HG02642 (cell line): Measurements from ENCODE around the gene SHBG.
"Not testable (repeated sequence)": the region's sequence is repeated elsewhere in the genome, so short reads cannot be mapped to it uniquely, and the experiment has no call there.

Experiments used
- ATAC-seq: cut with Tn5 transposase; IDR thresholded peaks from one replicate; pipeline ENCODE4 v1.9.1; 2021; ENCODE audit warnings: mild to moderate bottlenecking; ENCODE audit not compliant: unreplicated experiment, poor library complexity

SHBG gene

GRCh38 chr17:7611635-7612293 is 18.2 kb upstream of the SHBG start:
- no peak for ATAC-seq

DNA sequence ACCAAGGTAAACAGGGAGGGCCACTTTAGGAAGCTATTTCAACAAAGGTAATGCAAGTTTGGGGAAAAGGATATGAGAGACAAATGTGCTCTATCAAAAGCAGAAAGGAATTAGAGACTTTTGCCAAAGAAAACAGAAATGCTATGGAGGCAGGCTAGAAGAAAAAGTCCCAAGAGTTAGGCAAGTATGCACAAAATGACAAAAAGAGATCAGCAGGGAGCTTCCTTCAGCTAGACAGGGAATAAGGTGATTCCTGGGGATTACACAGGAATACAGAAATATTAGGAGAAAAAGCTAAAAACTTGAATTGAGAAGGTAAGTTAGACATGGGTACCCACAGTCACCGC is 17.7 kb upstream of the SHBG start:
- no peak for ATAC-seq

DNA sequence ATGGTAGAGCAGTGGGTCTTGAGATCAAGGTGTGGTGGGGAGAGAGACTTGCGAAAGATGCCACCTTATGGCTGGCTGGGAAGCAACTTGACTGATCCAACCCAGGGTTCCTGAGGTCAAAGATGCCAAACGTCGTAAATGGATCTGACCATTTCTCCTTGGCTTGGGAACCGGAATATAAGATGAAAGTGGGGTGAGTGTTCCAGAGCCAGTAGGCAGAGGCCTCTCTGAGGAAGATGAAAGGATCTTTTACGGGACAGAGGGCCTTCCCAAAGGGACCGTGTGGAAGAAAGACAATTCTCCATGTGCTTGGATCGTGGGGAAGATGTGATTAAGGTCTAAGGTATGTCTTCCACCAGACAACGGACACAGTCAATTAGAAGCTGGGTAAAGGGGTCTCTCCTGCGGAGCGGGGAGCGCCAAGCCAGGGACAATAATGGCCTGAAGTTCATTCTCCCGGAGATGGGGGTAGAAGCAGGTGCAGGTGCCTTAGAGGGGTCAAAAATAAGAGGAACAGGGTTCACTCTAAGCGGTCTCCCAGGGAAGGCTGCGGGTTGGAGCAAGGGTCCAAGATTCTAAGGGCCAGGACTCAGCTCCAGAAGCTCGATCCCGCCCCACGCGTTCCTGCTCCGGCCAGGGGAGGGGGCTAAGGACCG is 16.0 kb upstream of the SHBG start:
- ATAC-seq: no peak

DNA sequence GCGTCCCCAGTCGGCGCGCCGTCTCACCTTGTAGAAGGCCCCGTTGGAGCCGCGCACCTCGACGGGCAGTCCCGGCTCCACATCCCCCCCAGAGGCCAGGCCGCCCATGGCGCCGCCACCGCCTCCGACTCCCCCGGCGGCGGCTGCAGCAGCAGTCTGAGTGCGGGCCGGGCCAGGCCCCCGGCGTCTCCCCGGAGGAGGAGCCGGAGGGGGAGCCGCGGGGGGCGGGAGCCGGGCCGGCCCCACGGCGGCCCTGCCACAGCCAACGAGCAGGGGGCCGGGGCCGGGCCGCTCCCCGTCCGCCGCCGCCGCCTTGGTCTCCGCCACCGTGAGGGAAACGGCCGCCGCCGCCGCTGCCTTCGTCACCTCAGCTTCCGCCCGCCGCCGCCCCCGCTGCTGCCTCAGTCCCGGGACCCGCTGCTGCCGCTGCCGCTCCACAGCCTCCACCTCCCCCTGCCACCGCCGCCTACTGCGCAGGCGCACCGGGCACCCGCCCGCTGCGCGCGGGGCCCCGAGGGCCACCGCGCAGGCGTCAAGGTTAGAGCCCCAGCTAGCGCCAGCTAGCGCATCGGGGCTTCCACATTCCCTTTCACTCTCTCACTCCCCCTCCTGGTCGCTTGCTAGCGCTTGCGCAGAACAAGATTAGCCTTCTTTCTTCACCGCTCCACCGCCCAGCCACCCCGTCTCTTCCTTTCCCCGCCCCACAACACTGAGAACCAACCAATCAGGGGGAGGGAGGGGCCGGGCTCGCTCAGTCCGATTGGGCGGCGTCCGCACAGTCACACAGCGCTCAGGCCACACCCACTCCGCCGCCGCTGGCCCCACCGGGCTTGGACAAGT is 15.3 kb upstream of the SHBG start, which contains the start of gene FXR2:
Gene FXR2 (minus strand): TSS at position 473 of the 840 bp plus-strand sequence. CDS start 365 bp downstream, at position 108.
- ATAC-seq: peak; percentile 88

DNA sequence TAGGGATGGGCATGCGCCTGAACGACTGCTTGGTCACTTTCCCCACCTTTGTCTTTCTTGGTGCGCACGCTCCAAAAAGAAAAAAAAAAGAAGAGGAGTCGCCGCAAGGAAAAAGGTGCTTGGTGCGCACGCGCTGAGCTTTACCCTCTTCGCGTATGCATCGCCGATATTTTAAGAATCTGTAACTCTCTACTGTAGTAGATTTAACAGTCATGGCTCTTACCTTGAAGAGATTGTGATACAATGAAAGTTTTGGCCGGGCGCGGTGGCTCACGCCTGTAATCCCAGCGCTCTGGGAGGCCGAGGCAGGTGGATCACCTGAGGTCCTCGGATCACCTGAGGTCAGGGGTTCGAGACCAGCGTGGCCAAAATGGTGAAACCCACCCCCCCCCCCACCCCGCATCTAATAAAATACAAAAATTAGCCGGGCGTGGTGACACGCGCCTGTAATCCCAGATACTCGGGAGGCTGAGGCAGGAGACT is 14.6 kb upstream of the SHBG start:
- no peak for ATAC-seq

DNA sequence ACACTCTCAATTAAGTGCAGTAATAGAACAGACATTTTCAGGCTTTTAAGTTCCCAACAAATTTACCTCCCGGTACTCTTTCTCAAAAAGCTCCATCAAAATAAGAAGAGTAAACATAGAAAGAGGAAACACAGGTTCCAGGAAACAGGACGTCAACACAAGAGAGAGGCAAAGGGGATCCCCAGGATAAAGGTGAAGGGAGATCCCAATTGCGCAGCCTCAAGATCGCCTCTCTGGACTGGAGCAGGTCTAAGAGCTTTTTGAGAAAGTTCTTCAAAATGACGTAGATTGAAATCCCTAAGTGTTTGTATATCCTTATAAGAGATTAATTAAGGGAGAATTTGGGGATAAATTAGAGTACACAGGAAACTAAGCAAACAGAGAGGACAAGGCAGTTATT is 11.3 kb upstream of the SHBG start:
- ATAC-seq: no peak

GRCh38 chr17:7620835-7621234 is 9.1 kb upstream of the SHBG start:
- ATAC-seq: no peak

DNA sequence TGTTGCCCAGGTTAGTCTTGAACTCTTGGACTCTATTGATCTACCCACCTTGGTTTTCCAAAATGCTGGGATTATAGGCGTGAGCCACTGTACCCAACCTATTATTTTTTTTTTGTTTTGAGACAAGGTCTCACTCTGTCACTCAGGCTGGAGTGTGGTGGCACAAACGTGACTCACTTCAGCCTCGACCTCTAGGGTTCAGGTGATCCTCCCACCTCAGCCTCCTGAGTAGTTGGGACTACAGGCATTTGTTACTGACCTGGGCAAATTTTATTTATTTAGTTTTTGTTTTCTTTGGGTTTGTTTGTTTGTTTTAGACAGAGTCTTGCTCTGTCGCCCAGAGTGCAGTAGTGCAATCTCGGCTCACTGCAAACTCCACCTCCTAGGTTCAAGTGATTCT is 6.3 kb upstream of the SHBG start:
- ATAC-seq: no peak

GRCh38 chr17:7625749-7626148 is 4.2 kb upstream of the SHBG start:
- ATAC-seq: not testable (repeated sequence)

- no peak for ATAC-seq
Measured at GRCh38 chr17:7626307-7626706, 3.6 kb upstream of the SHBG start.

DNA sequence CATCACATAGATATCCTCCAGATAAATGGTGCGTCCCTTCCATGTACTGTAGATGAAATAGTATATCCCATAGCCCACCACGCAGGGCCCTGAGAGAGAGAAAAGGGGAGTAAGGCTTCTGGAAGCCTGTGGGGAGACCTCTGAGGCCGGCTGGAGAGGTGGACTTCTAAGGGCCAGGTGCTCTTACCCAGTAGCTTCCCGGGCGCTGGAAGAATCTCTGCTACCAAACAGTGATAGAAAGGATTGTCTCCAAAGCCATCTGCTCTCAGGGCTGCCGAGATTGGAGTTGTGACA is 3.0 kb upstream of the SHBG start:
- no peak for ATAC-seq

- ATAC-seq: peak; percentile 93
Measured at GRCh38 chr17:7627250-7628121, 2.4 kb upstream of the SHBG start, which contains the start of gene SAT2. Gene SAT2, minus strand, starts transcription at chr17:7627821. Its CDS starts 186 bp downstream, at chr17:7627635.

DNA sequence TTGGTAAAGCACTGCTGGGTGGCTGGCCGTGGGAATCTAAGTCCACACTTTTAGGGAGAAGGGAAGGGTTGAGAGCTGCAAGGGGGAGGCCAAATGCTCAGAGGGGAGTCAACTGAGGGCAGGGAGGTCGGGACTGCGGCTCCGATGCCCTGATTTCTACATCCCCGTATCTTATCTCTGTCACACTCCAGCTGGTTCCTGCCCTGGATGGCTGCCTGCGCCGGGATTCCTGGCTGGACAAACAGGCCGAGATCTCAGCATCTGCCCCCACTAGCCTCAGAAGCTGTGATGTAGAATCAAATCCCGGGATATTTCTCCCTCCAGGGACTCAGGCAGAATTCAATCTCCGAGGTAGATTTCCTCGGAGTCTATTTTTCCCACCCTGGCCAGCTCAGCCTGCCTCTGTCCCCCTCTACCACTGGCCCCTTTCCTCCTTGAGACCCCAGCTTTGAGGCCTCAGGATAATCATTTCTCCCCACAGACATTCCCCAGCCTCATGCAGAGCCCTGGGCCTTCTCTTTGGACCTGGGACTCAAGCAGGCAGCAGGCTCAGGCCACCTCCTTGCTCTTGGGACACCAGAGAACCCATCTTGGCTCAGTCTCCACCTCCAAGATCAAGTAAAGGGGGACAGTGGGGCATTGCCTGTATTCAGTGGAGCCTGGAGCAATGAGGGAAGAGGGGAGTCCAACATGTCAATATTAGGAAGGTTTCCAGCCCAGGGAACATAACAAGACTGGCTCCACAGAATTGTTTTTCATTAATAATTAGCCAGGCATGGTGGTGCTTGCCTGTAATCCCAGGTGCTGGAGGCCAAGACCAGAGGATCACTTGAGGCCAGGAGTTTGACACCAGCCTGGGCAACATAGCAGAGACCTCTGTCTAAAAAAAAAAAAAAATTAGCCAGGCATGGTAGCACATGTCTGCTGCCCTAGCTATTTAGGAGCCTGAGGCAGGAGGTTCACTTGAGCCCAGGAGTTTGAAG is 1.8 kb downstream of the SHBG start:
- no peak for ATAC-seq

GRCh38 chr17:7632492-7632894 is 2.6 kb downstream of the SHBG start:
- no peak for ATAC-seq

DNA sequence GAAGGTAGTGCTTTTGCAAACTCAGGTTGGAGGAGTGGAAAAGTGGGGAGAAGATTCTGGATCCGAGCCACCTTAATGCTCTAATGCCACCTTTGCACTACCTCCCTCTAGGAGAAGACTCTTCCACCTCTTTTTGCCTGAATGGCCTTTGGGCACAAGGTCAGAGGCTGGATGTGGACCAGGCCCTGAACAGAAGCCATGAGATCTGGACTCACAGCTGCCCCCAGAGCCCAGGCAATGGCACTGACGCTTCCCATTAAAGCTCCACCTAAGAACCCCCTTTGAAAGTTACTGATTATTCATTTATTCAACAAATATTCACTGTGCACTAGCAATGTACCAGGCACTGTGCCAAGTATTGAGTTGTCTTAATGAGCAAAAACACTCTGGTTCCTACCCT is 3.2 kb downstream of the SHBG start:
- ATAC-seq: no peak

GRCh38 chr17:7634384-7634783 is 4.4 kb downstream of the SHBG start:
- ATAC-seq: no peak

- ATAC-seq: no peak
Measured at GRCh38 chr17:7636163-7636562, 6.2 kb downstream of the SHBG start.

GRCh38 chr17:7640783-7641182 is 10.8 kb downstream of the SHBG start:
- no peak for ATAC-seq

- ATAC-seq: not testable (repeated sequence)
Measured at GRCh38 chr17:7641635-7642034, 11.7 kb downstream of the SHBG start.
